B cell (primary cell): ENCODE results near the gene CHD6. TPM values are rescaled to one million over a fixed set of nuclear protein-coding genes. Genes with fewer than 3 reads are reported as not detected.

Experiments
- ATAC-seq: fragments of 200-7000 bp; cut with Tn5 transposase; one replicate; pipeline ENCODE4 v1.10.0; 2021; ENCODE audit warnings: low read depth, mild to moderate bottlenecking, moderate number of reproducible peaks, moderate library complexity
- CTCF ChIA-PET: fragments of 350-600 bp; sonication (Branson Sonifier 250); formaldehyde crosslinking; loops from one replicate; lab custom pipeline; 2021; ENCODE audit warnings: antibody characterized with exemption, inconsistent platforms; lab: Charles Lee
- POLR2A ChIA-PET: fragments of 350-600 bp; sonication (Branson Sonifier 250); formaldehyde crosslinking; loops from one replicate; lab custom pipeline; 2021; ENCODE audit warnings: antibody characterized with exemption; lab: Charles Lee
- DNase-seq: peaks from one replicate; pipeline ENCODE4 v3.0.0; 2013
- H2AFZ ChIP-seq: 2 replicates; pipeline ENCODE4 v1.6.1; 2012; ENCODE audit warnings: mild to moderate bottlenecking, low read depth, low read length; ENCODE audit not compliant: insufficient read depth, poor library complexity, severe bottlenecking
- H3K27ac ChIP-seq, 2 donors: 1 replicate in 1 of 2; 2 replicates in 1 of 2; pipeline ENCODE4 v1.5.1; 2012 to 2013; ENCODE audit warnings: low read length in 2 of 2, mild to moderate bottlenecking in 2 of 2, moderate library complexity in 1 of 2
- H3K27me3 ChIP-seq, 4 experiments: fragments of 200-600 bp in 1 of 4; sonication (generic) in 1 of 4; replicated peaks in 1 of 4; 1 replicate in 2 of 4; 2 replicates in 2 of 4; pipeline versions ENCODE4 v1.6.1 to v1.7.0; 2013 to 2016; ENCODE audit warnings: low read length in 3 of 4, mild to moderate bottlenecking in 2 of 4, mixed read lengths in 1 of 4, moderate library complexity in 1 of 4; ENCODE audit not compliant: insufficient read depth in 4 of 4, control insufficient read depth in 3 of 4; ENCODE audit errors: control extremely low read depth in 1 of 4
- H3K36me3 ChIP-seq, 2 experiments: replicated peaks in 1 of 2; 1 replicate in 1 of 2; 2 replicates in 1 of 2; pipeline versions ENCODE4 v1.6.1 to v1.7.1; 2013; ENCODE audit warnings: low read length in 1 of 2; ENCODE audit not compliant: insufficient read depth in 2 of 2, control insufficient read depth in 1 of 2; ENCODE audit errors: control extremely low read depth in 1 of 2, extremely low read depth in 1 of 2
- H3K4me1 ChIP-seq, 2 donors: fragments of 200-600 bp in 1 of 2; sonication (generic) in 1 of 2; 1 replicate in 1 of 2; 2 replicates in 1 of 2; pipeline versions ENCODE4 v1.5.1 to v1.6.1; 2013 to 2017; ENCODE audit warnings: low read length in 2 of 2; ENCODE audit not compliant: control insufficient read depth in 2 of 2, insufficient read depth in 2 of 2
- H3K4me2 ChIP-seq: replicated peaks from 2 replicates; pipeline ENCODE3; 2012; ENCODE audit warnings: mild to moderate bottlenecking, low read depth, low read length; ENCODE audit not compliant: poor library complexity, severe bottlenecking
- H3K4me3 ChIP-seq, 5 experiments: fragments of 200-600 bp in 1 of 5; sonication (generic) in 1 of 5; 1 replicate in 3 of 5; 2 replicates in 2 of 5; pipeline versions ENCODE4 v1.5.1 to v1.7.0; 2011 to 2016; ENCODE audit warnings: low read length in 4 of 5, mild to moderate bottlenecking in 4 of 5, low read depth in 2 of 5, control low read depth in 1 of 5, moderate library complexity in 1 of 5; ENCODE audit not compliant: insufficient read depth in 1 of 5; ENCODE audit errors: control extremely low read depth in 1 of 5, extremely low read depth in 1 of 5
- H3K79me2 ChIP-seq: fragments of 200-600 bp; sonication (generic); one replicate; pipeline ENCODE4 v1.6.0; 2016; ENCODE audit warnings: low read length; ENCODE audit not compliant: control insufficient read depth, insufficient read depth
- H3K9ac ChIP-seq: fragments of 200-600 bp; sonication (generic); 2 replicates; pipeline ENCODE4 v1.6.1; 2017; ENCODE audit warnings: mild to moderate bottlenecking, low read length, moderate library complexity
- H3K9me3 ChIP-seq, 3 donors: one replicate each; pipeline versions ENCODE4 v1.6.1 to v1.7.1; 2013; ENCODE audit warnings: low read length in 2 of 3; ENCODE audit not compliant: control insufficient read depth in 2 of 3, insufficient read depth in 1 of 3; ENCODE audit errors: control extremely low read depth in 1 of 3
- H4K20me1 ChIP-seq: 2 replicates; pipeline ENCODE4 v1.6.0; 2012; ENCODE audit warnings: mild to moderate bottlenecking, low read length; ENCODE audit not compliant: insufficient read depth, control insufficient read depth, poor library complexity, severe bottlenecking
- H3K27ac Mint-ChIP-seq: one replicate; pipeline ENCODE4 v1.8.0; 2021; ENCODE audit warnings: mixed read lengths
- H3K27me3 Mint-ChIP-seq: one replicate; pipeline ENCODE4 v1.8.0; 2021; ENCODE audit warnings: mixed read lengths
- H3K4me1 Mint-ChIP-seq: one replicate; pipeline ENCODE4 v1.8.0; 2021; ENCODE audit warnings: mixed read lengths
- H3K4me3 Mint-ChIP-seq: one replicate; pipeline ENCODE4 v1.8.0; 2021; ENCODE audit warnings: mixed read lengths
- H3K9me3 Mint-ChIP-seq: one replicate; pipeline ENCODE4 v1.8.0; 2022; ENCODE audit warnings: mixed read lengths; ENCODE audit not compliant: insufficient read depth
- CTCF ChIP-seq: fragments of 200-600 bp; IDR thresholded peaks from one replicate; pipeline ENCODE4 v1.8.0; 2022; ENCODE audit warnings: antibody characterized with exemption, mild to moderate bottlenecking
- EZH2 ChIP-seq: IDR thresholded peaks from 2 replicates; pipeline ENCODE4 v1.6.1; 2012; ENCODE audit warnings: borderline replicate concordance, low read depth, mild to moderate bottlenecking, moderate library complexity, low read length; ENCODE audit not compliant: insufficient read depth, poor library complexity, severe bottlenecking
- WGBS: methylation state at CpG from one replicate; pipeline ENCODE4 v1.1.5; 2013; ENCODE audit warnings: missing lambda C conversion rate; ENCODE audit not compliant: insufficient coverage; 5-methylcytosine and 5-hydroxymethylcytosine counted together
- intact Hi-C: fragments of 100-400 bp; cut with micrococcal nuclease; formaldehyde crosslinking; loops from one replicate; pipeline ENCODE4 v1.10.0; 2022
- polyA plus RNA-seq: library from polyadenylated mRNA; depleted of rRNA; stranded (reverse); fragments of >200 nt; gene quantifications from 2 replicates; pipeline ENCODE4 v1.2.3, GENCODE V29; 2012
- total RNA-seq, 2 donors: library from RNA; stranded (reverse); fragments of 120-200 nt in 1 of 2; gene quantifications; 1 replicate in 1 of 2; 2 replicates in 1 of 2; pipeline versions ENCODE4 v1.2.3 to v1.2.4, GENCODE V29; 2013 to 2022

Gene CHD6
- total and polyA plus RNA-seq, 2 donors (not counting 1 experiment from before 2014, with no cell fraction given) = 10.3 to 117 TPM

- peaks cover 4% of the 10 kb centered on the region for H3K27me3 Mint-ChIP-seq
- Histone ChIP-seq H3K79me2 (no peaks in the 10 kb centered on the region), H3K9ac (no peak overlapping the region), H3K27ac (no peak overlapping the region), H3K9me3 (peaks cover 0 to 8% (median 0%) of the 10 kb centered on the region in 3 donors), H3K4me1 (no peaks in the 10 kb centered on the region), H3K4me2 (no peak overlapping the region), H3K27me3 (no peaks in the 10 kb centered on the region), H3K36me3 (no peaks in the 10 kb centered on the region), H2AFZ (no peak overlapping the region), H3K4me3 (no peak overlapping the region), H4K20me1 (no peaks in the 10 kb centered on the region)
- WGBS = no CpG with 5 or more reads among the region's 3 CpGs
- DNase-seq = no peak
- H3K9me3 Mint-ChIP-seq = no peaks in the 10 kb centered on the region
- POLR2A ChIA-PET = no interaction called here
- intact Hi-C loops = no loop called here
- TF ChIP-seq EZH2 = no peak
- no peak for TF ChIP-seq CTCF
- CTCF ChIA-PET = no interaction called here
- no peaks in the 10 kb centered on the region for H3K4me1 Mint-ChIP-seq
- no peak for ATAC-seq
- no peak overlapping the region for H3K4me3 Mint-ChIP-seq
- no peak overlapping the region for H3K27ac Mint-ChIP-seq
Measured at GRCh38 chr20:41393705-41394066, 224.5 kb downstream of the CHD6 start.

- H3K27ac ChIP-seq = no peak overlapping the region
- 92% methylated on average over 6 of the region's 12 CpGs for WGBS
- H3K27me3 ChIP-seq = no peaks in the 10 kb centered on the region
- H3K4me1 ChIP-seq = no peaks in the 10 kb centered on the region
- H3K4me2 ChIP-seq = no peak overlapping the region
- H3K9ac ChIP-seq = no peak overlapping the region
- Mint-ChIP-seq H3K27ac (no peak overlapping the region), H3K9me3 (no peaks in the 10 kb centered on the region), H3K4me3 (no peak overlapping the region), H3K27me3 (peaks cover 9% of the 10 kb centered on the region), H3K4me1 (no peaks in the 10 kb centered on the region)
- TF ChIP-seq EZH2 (no peak), CTCF (no peak)
- peaks cover 0 to 8% (median 0%) of the 10 kb centered on the region in 3 donors for H3K9me3 ChIP-seq
- no peaks in the 10 kb centered on the region for H3K79me2 ChIP-seq
- no peaks in the 10 kb centered on the region for H3K36me3 ChIP-seq
- no peaks in the 10 kb centered on the region for H4K20me1 ChIP-seq
- no peak overlapping the region for H2AFZ ChIP-seq
- no peak overlapping the region for H3K4me3 ChIP-seq
- POLR2A ChIA-PET = no interaction called here
- DNase-seq (no peak), ATAC-seq (no peak)
- intact Hi-C loops = no loop called here
- CTCF ChIA-PET = no interaction called here
Measured at GRCh38 chr20:41392871-41393704, 225.1 kb downstream of the CHD6 start.
